HuH-7 (cell line): Measurements from ENCODE around the gene RFX4.
"Not testable (repeated sequence)": the region's sequence is repeated elsewhere in the genome, so short reads cannot be mapped to it uniquely, and the experiment has no call there.

Source experiments
- DNase-seq: peaks from one replicate; pipeline ENCODE4 v3.0.0; 2011; ENCODE audit warnings: low spot score

Gene RFX4

DNA sequence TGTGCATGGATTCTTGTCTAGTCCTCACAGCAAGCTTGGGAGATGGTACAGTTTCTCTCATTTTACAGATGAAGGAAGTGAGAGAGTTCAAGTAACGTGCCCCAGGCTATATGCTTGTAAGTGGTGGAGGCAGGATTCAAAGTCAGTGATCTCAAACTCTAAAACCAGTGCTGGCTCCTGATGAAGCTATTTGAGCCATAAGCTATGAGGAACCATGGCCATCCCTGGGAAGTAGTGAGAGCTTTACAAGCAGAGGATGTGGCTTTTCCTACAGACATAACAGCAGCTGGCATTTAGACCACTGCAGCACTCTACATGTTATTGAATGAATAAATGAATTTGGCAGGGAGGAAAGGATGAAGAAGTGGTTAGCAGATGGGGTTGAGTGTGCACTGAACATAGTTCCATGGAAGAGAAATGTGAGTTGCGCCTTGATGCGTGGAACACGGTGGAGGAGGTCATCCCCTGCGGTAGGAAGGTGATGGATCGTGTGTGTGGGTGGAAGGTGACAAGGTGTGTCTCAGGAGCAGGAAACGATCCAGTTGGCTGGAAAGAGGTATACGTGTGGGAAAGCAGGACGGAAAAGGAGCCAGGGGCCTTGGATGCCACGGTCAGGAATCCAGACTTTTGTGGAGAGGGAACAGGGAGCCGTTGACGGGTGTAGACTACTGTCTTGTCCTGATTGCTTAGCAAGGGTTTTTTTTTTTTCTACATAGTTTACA lies 65.2 kb downstream of the RFX4 start:
- no peak for DNase-seq

DNA sequence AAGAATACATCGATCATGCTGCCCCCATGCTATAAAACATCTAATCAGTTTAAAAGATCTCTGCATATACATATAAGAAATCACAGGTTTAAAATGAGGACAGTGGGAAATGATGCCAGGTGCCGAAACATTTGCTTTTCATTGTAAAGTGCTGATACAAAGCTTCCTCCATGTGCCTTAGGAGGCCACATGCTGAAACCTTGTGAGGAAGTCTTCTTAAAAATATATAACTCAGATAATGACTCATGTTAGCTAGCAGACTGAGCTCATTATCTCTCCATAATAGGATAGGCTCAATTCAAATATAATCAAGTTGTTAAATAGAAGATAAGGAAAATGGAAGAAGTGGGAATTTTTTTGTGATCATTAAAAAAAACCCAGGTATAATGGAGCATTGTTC lies 65.9 kb downstream of the RFX4 start:
- no peak for DNase-seq

DNA sequence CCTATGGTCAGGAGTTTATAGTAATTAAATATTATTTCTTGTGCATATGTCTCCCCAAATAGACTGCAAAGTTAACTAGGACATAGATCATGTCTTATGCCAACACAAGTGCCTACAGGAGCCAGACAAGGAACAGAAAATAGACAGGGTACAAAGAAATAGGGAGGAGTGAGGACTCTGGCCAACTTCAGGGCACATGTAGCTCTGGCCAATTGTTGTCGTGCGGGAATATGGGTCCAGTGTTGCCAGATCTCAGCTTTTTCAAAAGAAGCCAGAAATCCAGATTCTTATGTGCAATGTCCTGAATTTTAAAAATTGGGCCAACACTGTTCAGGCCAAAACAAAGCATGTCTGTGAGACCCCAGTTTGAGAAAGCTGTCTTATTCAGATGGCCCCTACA lies 68.7 kb downstream of the RFX4 start:
- no peak for DNase-seq

DNA sequence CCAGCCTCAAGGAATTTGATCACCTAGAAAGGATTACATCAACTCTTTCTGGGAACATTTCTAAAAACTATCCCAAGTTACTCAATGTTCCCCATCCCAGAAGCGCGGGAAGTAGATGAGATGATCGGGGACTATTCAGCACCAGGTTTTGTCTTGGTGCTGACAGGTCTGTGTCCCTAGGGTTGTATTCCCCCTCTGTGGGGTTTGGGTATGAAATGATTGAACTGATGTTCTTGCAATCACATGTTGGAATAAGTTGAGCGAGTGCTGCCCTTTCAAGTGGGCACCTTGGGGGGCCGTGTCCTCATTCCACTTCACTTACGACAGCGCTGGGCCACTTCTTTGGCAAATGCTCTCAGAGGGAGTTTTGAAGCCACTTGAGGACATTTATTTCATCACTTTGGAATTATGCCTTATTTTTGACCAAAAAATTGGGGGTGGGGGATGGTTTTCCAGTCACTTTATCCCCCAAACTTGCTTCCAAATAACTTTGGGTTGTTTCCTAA lies 69.8 kb downstream of the RFX4 start:
- DNase-seq, result no peak

DNA sequence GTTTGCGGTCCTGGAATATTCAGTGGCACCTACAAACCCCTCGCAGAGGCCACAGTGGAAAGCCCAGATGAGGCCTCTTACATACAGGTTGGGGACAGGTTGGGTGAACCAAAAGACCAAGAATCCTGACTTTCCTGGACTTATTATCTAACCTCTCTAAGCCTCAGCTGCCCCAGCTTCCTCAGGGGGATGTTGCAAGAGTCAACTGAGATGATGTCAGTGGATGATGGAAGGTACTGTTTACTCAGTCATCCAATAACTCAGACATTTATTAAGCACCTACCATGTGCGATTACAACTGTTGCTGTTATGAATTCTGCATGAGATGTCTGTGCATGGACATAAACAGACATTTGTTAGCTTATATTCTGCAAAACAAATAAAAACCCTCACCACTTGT lies 72.8 kb downstream of the RFX4 start:
- peak; percentile 28 for DNase-seq

DNA sequence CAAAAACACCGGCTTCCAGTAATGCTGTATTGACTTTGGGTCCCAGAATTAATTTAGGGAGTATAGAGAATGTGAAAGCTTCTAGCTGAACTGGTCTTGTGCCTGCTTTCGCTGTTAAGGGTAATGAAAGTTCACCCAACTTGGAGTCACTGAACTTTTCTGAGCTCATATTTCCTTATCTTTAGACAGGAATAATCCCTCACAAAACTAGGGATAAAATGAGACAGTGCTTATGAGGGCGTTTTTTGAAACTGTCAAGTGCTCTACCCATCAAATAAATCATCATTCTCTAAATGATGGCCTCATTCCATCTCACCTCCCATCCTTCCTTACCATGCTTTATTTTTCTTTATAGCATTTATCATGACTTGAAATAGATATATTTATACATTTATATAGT lies 74.7 kb downstream of the RFX4 start:
- DNase-seq, result no peak

DNA sequence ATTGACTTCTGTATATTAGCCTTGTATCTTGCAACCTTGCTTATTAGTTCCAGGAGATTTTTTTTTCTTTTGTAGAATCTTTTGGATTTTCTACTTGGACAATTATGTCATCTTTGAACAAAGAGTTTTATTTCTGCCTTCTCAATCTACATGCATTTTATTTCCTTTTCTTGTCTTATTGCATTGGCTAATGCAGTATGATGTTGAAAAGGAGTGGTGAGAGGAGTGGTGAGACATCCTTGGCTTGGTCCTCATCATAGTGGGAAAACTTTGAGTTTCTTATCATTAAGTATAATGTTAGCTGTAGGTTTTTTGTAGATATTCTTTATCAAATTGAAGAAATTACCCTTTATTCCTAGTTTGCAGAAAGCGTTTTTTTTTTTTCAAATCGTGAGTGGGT lies 80.6 kb downstream of the RFX4 start:
- no peak for DNase-seq

DNA sequence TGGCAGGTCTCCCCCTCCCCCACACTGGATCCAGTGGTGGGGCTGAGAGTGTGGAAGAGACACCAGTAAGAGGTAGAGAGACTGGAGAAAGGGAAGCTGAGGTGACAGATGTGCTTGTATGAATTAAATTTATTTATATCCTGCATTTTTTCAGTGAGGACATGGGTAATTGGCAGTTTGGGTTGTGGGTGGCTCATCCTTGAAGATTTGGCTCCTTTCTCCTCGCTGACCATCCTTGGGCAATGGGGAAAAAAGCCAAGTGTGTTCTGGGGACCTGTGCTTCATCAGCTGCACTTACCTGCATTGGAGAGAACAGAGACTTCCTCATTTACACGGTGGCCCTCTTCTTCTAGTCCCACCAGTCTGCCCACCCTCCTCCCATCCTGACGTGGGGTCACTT lies 86.4 kb downstream of the RFX4 start:
- no peak for DNase-seq

DNA sequence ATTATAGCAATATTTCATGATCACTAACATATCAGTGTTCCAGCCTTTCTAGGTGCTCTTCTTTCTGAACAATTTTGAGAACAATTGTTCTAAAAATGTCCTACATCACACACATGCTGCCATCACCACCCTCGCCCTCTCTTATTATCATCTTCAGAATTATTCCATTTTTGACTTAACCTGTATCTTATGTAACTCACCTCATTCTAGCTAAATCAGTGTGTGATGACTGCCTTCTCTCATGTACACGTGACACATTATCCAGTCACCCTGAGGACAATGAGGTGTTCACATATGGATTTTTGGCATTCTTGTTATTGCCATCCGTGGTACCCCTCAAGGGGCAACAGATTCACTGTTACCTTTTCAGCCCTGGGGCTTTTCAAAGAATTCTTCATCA lies 87.3 kb downstream of the RFX4 start:
- DNase-seq, result no peak

DNA sequence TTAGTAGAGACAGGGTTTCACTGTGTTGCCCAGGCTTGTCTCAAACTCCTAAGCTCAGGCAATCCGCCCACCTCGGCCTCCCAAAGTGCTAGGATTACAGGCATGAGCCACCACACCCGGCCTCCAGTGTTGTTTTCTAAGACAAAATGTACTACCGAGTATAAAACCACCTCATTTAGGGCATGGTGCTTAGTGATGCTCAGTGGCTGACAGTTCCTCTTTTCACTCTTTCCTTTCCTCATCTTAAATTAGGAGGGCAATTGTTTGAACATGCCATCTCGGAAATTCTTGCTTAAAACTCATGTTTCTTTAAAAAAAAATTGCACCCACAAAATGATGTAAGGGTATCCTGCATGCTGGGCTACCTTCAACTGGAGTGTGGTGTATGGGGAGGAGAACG lies 89.0 kb downstream of the RFX4 start:
- DNase-seq, result no peak

DNA sequence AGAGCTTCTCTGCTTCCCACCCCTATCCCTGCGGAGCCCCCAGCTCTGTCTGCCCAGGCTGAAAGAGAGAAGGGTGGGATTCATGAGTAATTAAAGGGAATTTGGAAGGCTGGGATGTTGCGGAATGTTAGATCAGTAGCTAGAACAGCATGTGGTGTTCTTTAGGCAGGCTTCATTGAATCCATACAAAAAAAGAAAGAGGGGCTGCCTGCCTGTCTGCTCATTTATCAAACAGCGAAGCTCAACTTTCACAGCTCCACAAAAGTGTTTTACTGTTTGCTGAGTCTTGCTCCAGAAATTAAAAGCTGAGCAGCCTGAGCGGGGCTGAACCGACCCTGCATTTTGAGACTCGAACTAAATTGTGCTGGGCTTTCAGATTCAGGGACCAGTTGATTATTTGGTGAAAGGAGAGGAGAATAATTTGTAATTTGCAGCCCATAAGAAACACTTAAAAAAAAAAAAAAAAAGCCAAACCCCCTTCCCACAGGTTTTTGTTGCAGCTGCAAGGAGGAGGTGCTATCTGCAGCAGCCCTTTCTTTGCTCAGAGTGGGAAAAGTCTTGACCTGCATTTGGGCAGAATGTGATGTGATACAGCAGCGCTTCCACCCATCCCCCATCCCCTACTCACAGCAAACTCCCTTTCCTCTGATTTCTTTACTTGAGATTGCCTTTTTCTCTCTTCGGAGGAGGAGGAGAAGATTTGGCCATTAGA lies 89.7 kb downstream of the RFX4 start:
- DNase-seq, result no peak

DNA sequence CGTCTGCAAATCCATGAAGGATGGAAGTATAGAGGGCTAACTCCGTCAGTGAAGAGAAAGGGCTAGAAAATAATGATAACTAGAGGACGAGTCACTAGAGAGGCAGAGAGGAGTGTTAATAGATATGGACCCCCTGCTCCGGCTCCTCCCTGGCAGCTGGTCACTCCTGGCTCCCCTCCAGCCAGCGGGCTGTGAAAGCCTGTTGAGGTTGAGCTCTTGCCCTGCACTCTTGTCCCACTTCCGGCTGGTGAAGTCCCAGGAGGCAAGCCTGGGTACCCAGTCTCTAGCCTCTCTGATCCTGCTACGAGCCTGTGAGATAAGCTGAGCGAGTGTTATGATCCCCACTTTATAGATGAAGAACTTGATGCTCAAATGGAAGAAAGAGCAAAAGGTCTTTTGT lies 90.3 kb downstream of the RFX4 start:
- DNase-seq, result no peak

DNA sequence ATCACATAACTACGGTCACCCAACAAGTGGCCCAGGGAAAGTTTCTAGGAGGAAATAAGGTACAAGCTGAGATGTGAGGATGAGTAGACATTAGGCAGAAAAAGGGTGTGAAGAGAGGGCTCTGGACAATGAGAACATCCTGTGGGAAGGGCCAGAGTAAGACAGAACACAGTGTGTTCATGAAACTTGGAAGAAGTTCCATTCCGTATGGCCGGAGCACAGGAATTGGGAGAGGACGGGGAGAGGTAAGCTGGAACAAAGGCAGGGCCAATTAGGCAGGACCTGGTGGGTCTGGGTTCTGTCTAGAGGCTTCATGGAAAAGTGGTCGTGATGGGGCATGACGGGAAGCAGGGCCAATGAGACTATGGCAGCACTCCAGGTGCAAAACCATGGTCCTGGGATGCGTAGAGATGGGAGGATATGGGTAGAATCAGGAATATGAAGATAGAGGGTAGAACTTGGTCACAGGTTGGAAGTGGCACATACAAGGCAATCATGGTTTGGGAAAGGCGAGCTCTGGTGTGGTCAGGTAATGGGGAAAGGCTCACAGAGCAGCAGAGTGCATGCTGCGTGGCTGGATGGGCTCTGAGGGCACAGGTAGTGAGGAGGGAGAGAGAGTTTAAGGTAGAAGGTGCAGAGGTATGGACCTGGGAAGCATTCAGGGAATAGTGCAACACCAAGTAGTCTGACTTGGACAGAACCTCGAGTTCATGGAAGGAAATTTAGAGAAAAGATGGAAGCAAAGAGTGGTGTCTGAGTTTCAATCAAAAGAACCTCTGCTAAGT lies 93.0 kb downstream of the RFX4 start:
- no peak for DNase-seq

DNA sequence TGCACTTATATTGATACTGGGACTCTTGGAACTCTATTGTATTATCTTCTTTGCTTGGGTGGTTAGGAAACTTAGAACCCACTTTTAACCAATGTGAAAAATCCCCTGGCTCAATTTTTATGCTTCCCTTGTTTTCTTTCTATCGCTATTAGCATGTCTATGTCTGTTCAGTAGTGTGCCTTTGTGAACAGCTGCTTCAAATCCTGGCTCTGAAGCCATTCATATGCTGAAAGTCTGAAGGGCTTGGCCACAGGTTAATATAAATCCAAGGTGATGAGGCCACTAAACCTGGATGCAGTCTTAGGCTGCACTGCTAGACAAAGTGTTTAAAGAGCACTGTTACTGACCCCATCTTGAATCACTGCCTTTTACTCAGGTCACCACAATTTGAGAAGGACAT lies 96.8 kb downstream of the RFX4 start:
- no peak for DNase-seq

DNA sequence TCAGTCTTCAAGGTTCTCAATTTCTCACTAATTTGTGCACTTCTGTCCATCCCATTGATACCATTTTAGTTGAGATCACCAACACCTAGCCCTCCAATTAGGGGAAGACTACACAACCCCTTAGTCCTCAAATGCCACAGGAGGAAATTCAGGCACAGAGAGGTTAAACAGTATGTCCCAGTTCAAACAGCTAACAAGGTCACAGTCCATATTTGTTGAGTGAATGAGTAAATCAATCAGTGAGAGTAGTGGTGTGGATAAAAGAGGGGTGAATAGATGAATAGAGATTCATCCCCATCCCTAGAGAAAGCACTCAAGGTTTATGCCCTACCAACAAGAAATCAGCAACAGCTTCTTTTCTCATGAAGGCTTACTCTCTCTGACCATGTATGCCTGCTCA lies 97.5 kb downstream of the RFX4 start:
- DNase-seq, result no peak

DNA sequence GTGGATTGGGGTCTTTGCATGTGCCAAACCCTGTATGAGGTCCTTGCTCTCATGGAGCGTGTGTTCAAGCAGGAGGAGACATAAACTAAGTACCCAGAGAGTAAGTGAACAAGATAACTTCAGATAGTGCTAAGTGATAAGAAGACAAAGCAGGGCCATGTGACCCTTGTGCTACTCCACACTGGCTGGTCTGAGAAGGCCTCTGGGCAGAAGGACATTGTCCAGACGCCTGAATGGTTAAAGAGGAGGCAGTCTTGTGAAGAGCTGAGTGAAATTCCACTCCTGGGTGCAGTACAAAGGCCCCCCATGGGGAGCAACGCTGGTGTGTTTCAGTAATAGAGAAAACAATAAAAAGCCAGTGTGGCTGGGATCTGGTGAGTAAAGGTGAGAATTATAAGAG lies 98.4 kb downstream of the RFX4 start:
- no peak for DNase-seq

DNA sequence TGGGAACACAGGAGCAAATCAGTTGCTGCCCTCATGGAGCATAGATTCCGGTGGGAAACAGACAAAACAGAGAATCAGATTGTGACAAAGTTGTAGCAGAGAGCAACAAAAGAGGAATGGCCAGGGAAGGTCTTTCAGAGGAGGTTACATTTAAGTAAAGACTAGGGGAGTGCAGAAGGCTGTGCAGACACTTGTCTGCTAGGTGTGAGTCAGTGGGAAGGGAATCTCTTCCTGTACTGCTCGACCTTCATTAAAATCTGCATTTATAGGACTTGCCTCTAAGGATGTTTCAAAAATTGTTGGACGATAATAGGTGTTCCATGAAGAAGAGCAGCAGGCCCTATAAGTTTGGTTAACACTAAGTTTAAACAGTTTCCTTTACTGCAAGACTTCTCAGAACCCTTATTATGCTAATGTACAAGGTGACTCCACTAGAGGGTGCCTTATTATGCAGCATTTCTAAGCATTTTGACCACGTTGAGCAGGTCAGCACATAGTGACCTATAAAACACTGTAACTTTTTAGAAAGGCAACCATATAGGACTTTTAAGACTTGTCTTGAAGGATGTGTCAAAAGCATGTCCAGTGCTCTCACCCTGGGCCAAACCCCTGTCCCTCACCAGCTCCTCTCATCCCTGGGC lies 99.9 kb downstream of the RFX4 start:
- peak; percentile 21 for DNase-seq

DNA sequence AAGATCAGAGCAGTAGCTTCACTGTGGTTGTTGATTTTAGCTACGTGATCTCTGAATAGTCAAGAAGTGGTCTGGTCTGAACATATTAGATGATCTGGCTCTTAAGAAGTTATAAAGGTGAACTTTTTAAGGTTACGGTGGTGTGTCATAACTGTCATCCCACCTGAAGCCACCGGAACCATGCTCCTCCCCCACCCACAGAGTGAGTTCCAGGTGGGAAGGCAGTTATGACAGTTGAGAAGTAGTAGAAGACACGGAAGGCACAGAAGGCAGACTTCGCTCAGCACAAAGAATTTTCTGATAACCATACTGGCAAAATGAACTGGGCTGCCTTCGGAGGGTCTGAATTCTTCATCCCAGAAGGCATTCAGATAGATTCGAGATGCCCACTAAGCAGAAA lies 101.7 kb downstream of the RFX4 start:
- DNase-seq, result no peak

DNA sequence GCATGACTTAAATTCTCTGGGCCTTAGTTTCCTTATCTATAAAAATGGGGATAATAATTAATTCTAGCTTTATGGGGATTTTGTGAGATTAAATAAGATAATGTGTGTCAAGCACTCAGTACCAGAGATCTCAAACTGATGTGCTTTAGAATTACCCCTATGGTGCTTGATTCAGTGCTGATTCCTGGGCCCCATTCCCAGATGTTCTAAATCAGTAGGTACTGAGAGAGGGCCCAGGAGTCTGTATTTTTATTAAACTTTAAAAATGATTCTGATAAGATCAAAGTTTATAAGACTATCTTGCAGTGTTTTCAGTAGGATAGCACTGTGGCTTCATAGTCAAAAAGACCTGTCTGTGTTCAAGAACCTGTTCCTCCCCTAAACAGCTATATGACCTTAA lies 102.6 kb downstream of the RFX4 start:
- no peak for DNase-seq

DNA sequence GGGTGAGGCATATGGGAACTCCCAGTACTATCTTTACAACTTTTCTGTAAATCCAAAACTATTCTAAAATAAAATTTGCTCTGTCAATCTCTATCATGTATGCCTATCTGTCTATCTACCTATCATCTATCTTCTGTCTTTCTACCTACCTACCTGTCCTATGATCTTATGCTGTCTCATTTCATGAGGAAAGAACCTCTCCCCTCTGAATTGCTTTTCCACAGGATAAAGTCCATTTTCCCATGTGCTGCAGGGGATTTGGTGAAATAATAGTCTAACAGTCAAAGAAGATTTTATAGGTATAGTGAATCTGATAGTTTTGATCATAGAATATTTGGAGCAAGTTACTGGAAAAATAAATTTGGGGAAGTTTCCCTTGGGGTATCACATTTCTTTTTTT lies 104.9 kb downstream of the RFX4 start:
- no peak for DNase-seq

DNA sequence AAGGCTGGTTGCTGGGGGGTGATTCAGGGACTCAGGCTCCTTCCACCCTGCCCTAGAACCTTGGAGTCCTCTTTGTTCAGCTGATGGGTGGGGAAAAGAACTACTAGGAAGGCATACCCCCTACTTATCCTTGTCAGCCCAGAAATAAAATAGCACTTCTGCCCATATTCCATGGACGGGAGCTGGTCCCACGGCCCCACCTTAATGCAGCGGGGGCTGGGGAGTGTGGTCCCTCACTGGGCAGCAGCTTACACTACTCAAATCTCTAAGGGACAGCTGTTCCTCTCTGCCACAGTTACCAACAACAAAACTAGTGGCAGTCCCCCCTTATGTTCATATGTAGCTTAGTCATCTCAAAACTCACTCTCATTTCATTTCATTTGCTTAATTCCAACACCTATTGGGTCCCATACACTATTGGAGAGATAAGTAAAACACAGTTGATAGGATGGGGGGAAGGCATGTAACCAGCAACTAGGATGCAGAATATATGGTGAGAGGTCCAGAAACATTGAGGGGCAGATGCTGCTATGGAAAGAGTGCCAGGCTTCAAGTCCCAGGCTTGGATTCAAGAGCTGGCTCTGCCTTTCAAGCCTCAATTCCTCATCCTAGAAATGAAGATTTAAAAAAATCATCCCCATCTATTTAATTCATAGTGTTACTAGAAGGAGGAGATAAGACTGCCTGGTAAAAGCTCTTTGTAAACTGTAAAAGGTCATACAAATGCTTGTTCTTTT lies 107.9 kb downstream of the RFX4 start:
- no peak for DNase-seq

DNA sequence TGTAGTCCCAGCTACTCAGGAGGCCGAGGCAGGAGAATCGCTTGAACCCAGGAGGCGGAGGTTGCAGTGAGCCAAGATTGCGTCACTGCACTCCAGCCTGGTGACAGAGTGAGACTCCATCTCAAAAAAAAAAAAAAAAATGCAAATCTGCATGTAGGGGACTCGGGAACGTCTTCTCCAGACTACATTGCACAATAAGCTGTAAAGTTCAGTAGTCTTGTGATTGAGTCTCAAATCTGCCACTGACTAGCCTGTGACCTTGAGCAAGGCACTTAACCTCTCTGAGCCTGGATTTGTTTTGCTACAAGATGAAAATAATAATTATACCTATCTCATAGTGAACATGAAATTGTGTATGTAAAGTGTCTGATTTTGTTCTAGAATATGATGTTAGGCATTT lies 109.2 kb downstream of the RFX4 start:
- DNase-seq, result not testable (repeated sequence)
